NCI-H187 treated with DMSO at 0.1 percent for 48 hours (cell line): ENCODE results near the gene TSEN15.
"Not testable (repeated sequence)": the region's sequence is repeated elsewhere in the genome, so short reads cannot be mapped to it uniquely, and the experiment has no call there.

Experiments
- DNase-seq: peaks from one replicate; lab custom pipeline; 2025; lab: John Stamatoyannopoulos, UW

TSEN15 gene

GRCh38 chr1:184053881-184054280 is 2.4 kb downstream of the TSEN15 start:
- no peak for DNase-seq

- DNase-seq: no peak
Measured at GRCh38 chr1:184056921-184057555, 5.5 kb downstream of the TSEN15 start.

- DNase-seq: no peak
Measured at GRCh38 chr1:184059887-184060286, 8.4 kb downstream of the TSEN15 start.

- no peak for DNase-seq
Measured at GRCh38 chr1:184060316-184060715, 8.8 kb downstream of the TSEN15 start.

GRCh38 chr1:184061396-184062003 is 10.0 kb downstream of the TSEN15 start:
- DNase-seq: no peak

- no peak for DNase-seq
Measured at GRCh38 chr1:184062640-184063286, 11.2 kb downstream of the TSEN15 start.

GRCh38 chr1:184065559-184065958 is 14.0 kb downstream of the TSEN15 start:
- DNase-seq: no peak

- DNase-seq: no peak
Measured at GRCh38 chr1:184068354-184068753, 16.8 kb downstream of the TSEN15 start.

- DNase-seq: no peak
Measured at GRCh38 chr1:184069675-184070074, 18.1 kb downstream of the TSEN15 start.

- no peak for DNase-seq
Measured at GRCh38 chr1:184072376-184072775, 20.8 kb downstream of the TSEN15 start.

GRCh38 chr1:184074383-184074782 is 22.9 kb downstream of the TSEN15 start:
- DNase-seq: no peak

- no peak for DNase-seq
Measured at GRCh38 chr1:184075055-184076029, 23.8 kb downstream of the TSEN15 start.

- DNase-seq: no peak
Measured at GRCh38 chr1:184078564-184079249, 27.2 kb downstream of the TSEN15 start.

GRCh38 chr1:184080309-184080708 is 28.8 kb downstream of the TSEN15 start:
- DNase-seq: no peak

- no peak for DNase-seq
Measured at GRCh38 chr1:184082541-184083415, 31.2 kb downstream of the TSEN15 start.

- DNase-seq: no peak
Measured at GRCh38 chr1:184085667-184086066, 34.1 kb downstream of the TSEN15 start.

GRCh38 chr1:184088037-184088436 is 36.5 kb downstream of the TSEN15 start:
- no peak for DNase-seq

- no peak for DNase-seq
Measured at GRCh38 chr1:184093071-184093470, 41.5 kb downstream of the TSEN15 start.

GRCh38 chr1:184096005-184096404 is 44.5 kb downstream of the TSEN15 start:
- DNase-seq: no peak

- DNase-seq: not testable (repeated sequence)
Measured at GRCh38 chr1:184096580-184096979, 45.0 kb downstream of the TSEN15 start.

- DNase-seq: no peak
Measured at GRCh38 chr1:184101141-184101540, 49.6 kb downstream of the TSEN15 start.
